HFF-Myc (cell line): ENCODE measurements around the gene CYP46A1.

ENCODE experiments used
- DNase-seq: peaks from one replicate; pipeline ENCODE4 v3.0.0-alpha.2; 2011; ENCODE audit warnings: low read depth; ENCODE audit errors: extremely low read depth
- H3K4me3 ChIP-seq: replicated peaks from 2 replicates; pipeline ENCODE4 v1.5.1; 2011; ENCODE audit warnings: low read depth, mild to moderate bottlenecking, control low read depth, low read length
- CTCF ChIP-seq: IDR thresholded peaks from 2 replicates; pipeline ENCODE4 v1.5.1; 2012; ENCODE audit warnings: mild to moderate bottlenecking, low read depth, low read length, control low read depth; ENCODE audit errors: missing control alignments

Gene CYP46A1

GRCh38 chr14:99718811-99719192, 34.7 kb downstream of the CYP46A1 start:
- no peak for DNase-seq
- TF ChIP-seq CTCF, result no peak
- H3K4me3 ChIP-seq, result no peak overlapping the region

- no peak for DNase-seq
- no peak overlapping the region for H3K4me3 ChIP-seq
- no peak for TF ChIP-seq CTCF
These were observed 37.1 kb downstream of the CYP46A1 start for GRCh38 chr14:99720941-99721791.

- no peak overlapping the region for H3K4me3 ChIP-seq
- no peak for DNase-seq
- no peak for TF ChIP-seq CTCF
These were observed 37.9 kb downstream of the CYP46A1 start for GRCh38 chr14:99721792-99722516.

- TF ChIP-seq CTCF, result no peak
- no peak for DNase-seq
- H3K4me3 ChIP-seq, result no peak overlapping the region
These were observed 38.6 kb downstream of the CYP46A1 start for GRCh38 chr14:99722741-99723140.

GRCh38 chr14:99724196-99724891, 40.2 kb downstream of the CYP46A1 start:
- H3K4me3 ChIP-seq, result no peak overlapping the region
- TF ChIP-seq CTCF, result no peak

GRCh38 chr14:99724939-99725773, 41.1 kb downstream of the CYP46A1 start:
- no peak for TF ChIP-seq CTCF
- no peak for DNase-seq
- H3K4me3 ChIP-seq, result no peak overlapping the region

More at GRCh38 chr14:99724196-99724891, 40.2 kb downstream of the CYP46A1 start:
- DNase-seq, result no peak
